ENCODE data around the gene COL15A1.
A peak's percentile ranks its signal among the peaks of the same experiment; 100 is the strongest.
"Not testable (repeated sequence)": the region's sequence is repeated elsewhere in the genome, so short reads cannot be mapped to it uniquely, and the experiment has no call there.

Gene COL15A1

DNA sequence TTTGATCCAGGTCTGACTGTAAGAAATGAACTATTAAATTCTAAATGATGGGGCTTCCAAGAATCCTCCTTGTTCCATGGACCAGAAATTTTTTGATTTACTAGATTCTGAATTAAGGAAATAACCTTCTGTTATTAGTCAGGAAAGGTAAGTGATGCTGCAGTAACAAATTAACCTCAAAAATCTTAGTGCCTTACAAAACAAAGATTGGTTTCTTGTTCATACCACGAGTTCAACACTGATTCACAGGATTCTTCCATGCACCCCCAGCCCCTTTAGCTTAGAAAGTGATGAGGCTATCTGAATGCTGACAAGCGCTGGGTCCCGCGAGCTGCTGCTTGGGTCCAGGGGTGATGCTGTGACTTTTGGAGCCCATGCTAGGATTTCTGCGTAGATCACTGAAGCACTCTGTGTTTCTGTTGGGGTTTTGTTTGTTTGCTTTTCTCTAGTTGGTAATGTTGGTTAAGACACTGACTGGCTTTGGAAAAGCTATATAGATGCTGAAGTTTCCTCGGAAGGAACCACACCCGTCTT is 52.3 kb downstream of the COL15A1 start:
- DNase-seq, result no peak

DNA sequence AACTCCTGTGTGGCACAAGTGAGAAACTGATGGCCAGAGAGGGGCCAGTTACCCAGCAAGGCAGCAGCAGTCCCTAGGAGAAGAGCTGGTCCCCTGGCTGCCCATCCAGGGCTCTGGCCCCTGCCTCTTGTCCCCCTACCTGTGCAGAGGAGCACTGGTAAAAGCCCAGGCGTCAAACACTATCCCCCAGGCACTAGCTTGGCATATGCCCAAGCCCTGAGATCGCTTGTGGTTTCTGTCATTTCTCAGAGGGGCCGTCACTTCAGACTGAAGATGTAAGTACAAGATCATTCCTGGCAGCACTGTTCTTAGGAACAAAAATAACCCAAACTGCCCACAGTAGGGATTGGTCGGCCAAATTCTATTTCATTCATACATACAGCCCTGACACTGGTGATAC is 53.9 kb downstream of the COL15A1 start:
- no peak for DNase-seq

DNA sequence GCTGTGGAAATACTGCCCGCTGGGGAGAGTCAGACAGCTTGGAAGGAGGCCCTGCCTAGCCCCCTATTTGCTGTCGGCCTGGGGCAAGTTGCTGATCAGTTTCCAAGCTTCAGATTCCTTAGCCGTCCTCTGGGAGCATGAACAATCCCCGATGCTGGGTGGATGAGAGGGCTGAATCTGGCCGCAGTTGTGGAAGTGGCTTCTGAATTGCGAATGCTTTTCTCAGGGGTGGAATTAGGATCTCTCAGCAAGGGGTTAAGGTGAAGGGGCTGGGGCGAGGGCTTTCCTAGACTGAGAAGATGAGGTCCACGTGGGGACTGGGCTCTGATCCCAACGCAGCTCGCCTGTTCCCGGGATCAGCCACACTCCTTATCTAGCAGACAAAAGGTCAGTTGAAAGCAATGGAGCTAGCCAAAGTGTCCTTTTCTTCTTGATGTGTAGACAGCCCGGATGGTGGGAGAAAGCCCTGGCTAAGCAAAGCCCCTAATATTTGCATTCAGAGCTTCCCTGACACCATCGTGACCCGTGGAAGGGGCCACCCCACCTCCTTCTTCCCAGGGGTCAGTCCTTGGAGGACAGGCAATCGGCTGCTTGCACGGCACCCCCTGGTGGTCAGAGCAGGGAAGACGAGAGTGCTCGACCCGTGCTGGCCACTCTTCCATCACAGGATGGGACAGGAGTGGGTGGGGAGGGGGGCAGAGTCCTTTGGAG is 54.9 kb downstream of the COL15A1 start:
- DNase-seq, result peak; percentile 45

DNA sequence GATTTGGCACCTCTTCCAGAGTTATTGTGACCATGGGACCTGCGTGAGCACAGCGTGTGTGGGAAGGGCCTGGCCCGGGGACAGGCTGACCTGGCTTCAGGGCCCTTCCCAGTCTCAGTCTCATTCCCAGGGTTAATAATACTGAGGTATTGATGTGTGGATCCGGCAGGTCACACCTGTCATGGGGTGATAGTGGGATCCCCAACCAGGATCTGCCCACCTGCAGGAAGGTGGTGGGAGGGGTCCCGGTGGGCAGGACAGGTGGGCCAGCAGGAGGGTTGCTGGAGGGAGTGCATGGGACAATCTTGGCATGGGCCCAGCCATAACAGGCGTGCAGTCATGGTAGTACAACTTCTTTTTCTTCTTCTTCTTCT is 55.4 kb downstream of the COL15A1 start:
- no peak for DNase-seq

DNA sequence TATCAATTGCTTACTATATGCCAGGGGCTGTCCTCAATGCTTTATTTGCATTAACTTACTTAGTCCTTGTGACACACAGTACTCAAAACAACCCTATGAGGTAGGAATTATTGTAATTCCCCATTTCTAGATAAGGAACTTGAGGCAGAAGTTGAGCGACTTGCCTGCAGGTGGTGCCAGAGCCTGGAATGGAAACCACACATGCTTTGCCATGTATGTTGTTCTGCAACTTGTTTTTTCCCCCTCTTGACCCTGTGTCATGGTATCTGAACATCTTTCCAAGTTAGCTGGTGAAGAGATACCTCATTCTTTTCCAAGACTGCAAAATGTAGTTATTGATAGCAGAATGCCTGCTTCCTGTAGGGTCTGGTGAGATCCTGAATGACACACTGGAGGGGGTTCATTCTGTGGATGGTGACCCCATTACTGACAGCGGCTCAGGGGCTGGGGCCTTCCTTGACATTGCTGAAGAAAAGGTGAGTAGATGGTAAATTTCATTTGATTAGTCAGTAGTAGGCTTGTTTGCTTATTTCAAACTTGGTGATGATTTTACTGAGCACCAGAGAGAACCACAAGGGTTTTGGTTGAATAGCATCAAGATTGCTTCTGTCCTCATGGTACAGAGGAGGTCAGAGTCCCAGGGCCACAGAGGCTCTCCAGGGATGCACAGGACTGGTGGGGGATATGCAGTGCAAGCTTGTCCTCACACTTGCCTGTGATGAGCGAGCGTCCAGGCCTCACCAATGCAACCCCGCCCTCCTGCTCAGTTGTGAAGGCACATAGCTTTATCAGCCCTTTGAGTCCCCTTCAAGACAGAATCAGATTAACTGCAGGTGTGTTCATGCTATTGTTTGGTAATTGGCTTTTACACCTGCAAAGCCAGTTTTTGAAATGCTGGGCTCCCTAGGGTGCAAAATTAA is 57.0 kb downstream of the COL15A1 start:
- DNase-seq, result peak; percentile 62

DNA sequence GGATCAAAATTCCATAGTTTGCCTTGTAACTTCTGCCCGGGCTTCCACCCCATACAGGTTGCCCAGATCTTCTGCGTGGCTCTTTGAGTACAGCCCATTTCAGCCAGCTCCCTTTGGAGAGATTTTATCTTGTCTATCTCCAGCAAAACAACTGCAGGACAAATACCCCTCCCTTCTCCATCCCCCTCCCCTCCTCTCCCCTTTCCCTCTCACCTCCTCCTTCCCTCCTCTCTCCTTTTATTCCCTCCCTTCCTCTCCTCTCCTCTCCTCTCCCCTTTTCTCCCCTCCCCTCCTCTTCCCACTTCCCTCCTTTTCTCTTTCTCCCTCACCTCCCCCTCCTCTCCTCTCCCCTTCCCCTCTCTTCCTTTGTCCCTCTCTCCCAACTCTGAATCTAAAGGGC is 58.2 kb downstream of the COL15A1 start:
- no peak for DNase-seq

DNA sequence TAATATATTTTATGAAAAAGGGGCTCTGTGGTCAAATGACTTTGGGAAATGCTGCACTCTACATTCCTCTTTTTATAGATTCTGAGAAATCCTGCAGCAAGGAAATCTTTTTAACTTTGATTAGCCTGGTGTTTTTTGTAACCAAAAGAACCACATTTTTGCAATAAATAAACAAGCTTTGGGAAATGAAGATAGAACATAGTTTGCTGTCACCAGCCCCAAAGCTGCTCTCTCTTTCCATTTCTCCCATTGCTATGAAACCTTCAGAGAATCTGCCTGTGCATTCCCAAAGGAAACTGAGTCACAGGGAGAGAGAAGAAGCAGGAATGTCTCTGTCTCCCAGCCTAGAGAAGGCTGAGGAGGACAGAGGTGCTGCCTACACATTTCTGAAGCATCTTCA is 59.0 kb downstream of the COL15A1 start:
- no peak for DNase-seq

DNA sequence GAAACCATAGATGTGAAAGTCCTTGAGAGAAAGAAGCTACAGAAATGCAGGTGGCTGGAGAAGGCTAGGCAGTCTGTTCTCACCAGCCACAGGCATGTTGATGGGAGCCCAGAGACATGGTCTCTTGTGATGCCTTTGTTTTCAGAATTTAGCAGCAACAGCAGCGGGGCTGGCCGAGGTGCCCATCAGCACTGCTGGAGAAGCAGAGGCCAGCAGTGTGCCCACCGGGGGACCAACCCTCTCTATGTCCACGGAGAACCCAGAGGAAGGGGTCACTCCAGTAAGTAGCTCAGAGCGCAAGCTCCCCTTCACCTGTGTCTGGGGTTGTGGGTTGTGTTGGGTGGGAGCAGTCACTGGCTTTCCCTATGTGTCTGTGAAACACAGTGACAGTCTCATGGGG is 59.6 kb downstream of the COL15A1 start:
- no peak for DNase-seq

DNA sequence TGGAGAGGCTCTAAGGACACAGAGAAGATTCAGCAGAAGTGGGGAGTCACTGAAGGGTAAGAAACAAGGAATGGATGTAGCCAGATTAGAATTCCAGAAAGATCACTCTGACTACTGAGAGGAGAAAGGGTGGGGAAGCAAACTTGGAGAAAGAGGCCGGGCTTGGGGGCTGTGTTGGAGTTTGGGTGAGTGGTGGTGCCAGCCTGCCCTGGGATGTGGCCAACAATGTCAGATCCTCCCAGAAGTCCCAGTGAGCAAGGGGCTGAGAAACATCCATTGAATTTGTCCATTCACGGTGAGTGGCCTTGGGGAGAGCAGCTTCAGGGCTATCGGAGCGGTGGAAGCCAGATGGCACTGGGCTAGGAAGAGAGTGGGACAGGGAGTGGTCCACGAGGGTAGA is 60.4 kb downstream of the COL15A1 start:
- no peak for DNase-seq

DNA sequence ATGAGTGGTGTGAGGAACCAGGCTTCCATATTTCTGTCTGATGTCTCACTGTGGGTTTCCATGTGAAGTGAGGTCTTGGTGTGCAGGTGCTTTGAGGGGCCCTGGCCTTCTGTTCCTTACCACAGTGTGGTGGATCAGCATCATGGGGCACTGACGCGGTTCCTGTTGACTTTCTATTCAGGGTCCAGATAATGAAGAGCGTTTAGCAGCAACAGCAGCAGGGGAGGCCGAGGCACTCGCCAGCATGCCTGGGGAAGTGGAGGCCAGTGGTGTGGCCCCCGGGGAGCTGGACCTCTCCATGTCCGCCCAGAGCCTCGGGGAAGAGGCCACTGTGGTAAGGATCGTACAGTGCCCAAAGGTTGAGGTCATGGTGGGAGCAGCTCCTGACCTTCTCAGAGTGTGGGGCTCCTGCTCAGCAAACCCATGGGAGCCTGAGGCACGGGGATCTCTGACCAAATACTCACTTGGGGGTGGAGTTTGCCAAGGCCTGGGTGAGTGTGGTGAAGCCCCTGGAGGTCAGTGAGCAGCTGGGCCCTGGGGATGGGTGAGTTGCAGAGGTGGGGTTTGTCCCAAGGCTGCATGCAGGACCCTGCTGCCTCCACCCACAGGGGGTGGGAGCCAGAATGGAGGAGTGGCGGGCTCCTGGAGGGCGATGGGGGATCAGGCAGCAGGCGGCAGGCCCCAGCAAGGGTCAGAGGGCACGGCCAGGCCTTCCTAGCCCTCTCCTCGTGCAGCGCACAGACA is 61.2 kb downstream of the COL15A1 start:
- no peak for DNase-seq

DNA sequence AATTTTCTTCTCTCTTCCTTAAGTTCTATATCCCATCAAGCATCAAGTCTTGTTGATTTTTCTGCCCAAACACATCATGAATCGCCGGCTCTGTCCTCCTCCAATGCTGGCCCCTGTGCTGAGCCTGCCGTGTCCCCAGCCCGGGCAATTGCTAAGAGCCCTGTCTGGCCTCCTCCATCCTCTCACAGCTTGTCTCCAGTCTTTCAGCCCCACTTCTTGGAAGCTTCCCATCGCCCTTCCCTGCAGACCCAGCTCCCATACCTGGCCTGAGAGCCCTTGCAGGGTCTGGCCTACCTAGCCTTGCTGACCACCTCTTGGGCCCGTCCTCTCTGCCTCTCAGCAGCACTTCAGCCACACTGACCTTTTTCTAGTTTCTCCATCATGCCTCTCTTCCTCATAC is 61.9 kb downstream of the COL15A1 start:
- DNase-seq, result no peak

DNA sequence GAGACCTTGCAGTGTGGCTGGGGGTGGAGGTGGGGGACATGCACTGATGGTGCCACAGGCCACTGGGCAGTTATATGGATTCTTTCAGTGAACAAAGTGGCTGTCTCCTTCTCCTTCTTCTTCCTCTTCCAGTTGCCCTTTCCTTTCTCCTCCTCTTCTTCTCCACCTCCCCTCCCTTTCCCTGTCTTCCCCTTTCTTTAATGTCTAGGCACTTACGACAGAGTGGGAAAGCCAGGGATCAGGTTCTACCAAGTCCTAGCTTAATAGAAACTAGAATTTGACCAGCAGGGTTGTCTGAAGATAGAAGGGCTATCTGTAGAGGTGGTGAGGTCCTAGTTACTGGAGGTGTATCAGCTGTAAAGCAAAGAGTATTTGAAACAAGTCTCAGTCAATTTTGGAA is 62.8 kb downstream of the COL15A1 start:
- DNase-seq, result no peak

DNA sequence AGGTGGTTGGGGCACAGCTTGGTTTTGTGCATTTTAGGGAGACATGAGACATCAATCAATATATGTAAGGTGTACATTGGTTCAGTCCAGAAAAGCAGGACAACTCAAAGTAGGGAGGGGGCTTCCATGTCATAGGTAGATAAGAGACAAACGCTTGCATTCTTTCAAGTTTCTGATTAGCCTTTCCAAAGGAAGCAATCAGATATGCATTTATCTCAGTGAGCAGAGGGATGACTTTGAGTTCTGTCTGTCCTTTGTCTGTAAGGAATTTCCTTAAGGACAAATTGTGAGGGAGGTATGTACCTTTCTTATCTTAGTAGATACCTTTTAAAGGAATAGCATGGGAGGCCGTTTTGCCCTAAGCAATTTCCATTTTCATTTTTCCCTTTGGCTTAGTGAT is 63.3 kb downstream of the COL15A1 start:
- DNase-seq, result no peak

DNA sequence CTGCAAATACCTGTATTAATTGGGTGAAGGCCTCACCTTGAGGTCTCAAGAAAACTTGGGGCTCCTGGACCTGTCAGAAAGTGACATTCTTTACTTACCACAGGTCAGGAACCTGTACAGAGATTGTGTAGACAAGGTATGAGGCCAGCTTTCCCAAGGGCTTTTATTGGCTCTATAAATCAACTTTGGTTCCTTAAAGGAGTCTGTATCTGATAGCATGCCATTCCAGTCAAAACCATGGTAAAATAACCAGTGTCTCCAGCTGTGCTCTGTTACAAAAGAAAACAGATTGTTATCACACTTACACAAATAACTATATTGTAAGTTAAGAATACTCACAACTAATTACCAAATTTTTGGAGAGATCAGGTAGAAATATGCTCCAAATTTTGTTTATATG is 64.5 kb downstream of the COL15A1 start:
- DNase-seq, result no peak

DNA sequence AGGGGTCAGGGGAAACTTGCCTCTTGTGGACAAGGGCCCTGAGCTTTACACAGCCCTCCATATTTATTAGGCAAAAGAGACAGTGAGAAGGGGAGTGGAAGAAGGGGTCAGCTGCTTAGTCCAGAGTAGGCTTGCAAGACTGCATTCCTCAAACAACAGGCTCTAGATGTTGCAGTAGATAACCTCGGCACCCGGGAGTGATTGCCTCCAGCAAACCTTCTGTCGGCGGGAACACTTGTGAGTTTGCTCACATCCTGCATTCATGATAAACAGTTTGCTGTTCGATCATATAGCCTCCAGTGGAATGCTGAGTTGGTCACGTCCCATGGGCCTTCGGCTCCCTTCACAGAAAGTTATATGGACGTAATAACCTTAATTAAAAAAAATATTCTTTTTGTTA is 66.7 kb downstream of the COL15A1 start:
- not testable (repeated sequence) for DNase-seq

DNA sequence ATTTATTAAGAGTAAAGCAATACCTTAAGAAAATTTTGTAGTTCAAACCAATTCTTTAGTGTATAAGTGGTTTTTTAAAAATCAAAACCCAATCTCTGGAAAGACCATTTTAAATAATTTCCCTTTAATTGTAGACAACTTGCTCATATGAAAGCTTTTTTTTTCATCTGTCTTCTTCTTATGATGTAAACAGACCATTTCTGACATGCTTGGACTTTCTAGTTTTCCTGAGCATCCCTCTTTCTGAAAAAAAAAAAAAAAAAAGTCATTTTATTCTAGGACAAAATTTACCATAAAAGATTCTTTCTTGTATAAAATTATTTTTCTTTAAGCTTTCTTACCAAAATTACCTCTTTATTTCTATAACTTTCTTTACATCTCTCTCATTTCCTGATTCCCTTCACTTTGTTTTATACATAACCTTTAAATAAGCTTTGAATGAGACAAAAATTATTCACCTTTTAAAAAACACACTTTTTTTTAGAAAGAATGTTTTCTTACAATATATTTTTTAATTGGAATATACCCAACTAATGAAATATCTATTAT is 67.5 kb downstream of the COL15A1 start:
- peak; percentile 15 for DNase-seq

DNA sequence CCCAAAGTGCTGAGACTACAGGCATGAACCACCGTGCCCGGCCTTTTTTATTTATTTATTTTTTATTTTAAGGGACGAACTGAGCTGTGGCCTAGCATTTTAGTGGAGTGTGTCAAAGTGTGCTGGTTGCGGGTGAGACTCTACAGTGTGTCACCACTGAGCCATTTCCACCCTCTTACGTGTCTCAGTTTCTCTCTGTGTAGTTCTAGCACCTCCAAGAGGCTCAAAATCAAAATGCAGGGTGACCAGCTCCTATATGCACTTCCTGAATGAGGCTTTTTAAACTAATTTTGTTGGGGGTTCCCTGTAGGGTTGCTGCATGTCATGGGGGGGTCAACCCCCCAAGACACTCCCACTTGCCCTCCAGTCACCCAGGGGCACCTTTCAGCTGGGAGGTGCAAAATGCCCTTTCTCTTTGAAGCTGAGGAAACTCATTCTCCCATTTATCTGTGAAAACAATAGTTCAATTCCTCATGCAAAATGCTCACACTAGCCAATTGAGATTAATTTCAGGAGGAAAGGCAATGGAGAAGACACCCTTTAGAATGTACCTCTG is 69.3 kb downstream of the COL15A1 start:
- no peak for DNase-seq

DNA sequence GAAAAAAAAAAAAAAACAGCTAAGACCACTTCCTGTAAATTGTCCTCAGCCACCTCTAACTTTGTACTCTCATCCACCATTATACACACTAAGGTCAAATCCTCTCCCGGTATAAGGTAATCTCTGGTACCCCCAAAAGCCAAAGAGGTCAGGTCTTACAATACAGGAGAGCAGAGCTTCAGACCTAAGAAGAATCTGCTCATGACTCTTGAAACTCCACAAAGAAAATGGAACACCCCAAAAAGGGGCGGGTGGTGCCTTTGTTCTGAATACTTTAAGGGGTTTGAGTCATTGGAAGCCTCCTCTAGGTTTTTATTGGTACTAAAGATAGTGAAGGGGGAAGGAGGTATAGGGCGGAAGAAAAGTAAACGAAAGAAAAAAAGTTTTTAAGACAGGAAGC is 69.8 kb downstream of the COL15A1 start:
- DNase-seq, result no peak

DNA sequence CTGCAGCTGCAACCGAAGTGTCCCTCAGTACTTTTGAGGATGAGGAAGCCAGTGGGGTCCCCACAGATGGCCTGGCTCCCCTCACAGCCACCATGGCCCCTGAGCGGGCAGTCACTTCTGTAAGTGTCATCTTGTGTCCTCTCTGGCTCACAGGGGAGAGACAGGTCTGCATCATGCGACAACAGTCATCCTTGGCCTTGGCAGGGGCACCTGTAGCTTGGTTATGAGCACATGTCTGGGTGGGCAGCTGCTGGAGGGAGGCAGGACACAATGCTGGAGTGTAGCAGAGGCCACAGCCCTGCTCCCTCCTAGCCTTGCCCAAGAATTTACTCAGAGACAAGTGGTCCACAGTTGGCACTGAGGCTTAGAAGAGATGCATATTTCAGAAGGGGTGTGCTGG is 71.7 kb downstream of the COL15A1 start:
- no peak for DNase-seq

DNA sequence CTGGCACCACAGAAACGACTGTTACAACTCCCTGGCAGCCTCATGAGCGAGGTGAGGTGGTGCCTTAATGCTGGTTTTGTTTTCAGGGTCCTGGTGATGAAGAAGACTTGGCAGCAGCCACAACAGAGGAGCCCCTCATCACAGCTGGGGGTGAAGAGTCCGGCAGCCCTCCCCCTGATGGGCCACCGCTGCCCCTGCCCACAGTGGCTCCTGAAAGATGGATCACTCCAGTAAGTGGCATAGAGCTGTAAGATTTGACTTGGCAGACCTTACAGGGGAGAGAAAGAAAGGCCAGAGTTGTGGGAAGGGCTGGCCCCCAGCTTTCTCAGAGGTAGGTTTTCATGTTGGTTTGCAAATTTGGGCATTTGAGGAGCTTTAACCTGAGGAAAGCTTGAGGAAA is 72.2 kb downstream of the COL15A1 start:
- no peak for DNase-seq

DNA sequence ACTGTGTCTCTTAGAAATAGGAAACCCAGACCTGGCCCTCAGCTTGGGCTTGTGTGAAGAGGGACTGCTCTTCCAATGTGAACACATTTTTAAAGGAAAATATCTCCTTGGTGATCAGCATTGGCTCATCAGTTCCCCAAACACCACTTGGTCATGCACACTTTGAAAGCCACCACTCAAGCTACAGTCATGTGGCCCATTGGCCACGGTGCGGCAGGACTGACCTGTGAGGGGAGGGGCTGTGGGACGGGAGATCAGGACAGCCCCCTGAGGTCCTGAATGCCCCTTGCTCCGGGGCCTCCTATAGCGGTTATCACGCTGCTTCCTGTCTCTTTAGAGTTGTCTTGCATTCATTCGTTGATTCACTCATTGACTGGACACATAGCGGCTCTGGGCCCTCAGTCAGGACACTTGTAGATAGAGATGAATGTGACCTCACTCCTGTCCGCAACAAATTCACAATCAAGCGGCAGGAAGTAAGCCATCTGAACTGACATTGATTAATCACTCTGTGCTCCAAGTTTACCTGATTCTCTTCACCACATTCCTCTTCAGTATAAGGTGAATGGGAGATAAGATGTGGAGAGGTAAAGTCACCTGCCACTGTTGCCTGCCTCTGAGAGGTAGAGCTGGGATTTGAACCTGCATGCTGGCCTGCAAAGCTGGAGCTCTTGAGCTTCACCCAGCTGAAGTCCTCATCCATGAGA is 73.1 kb downstream of the COL15A1 start:
- DNase-seq, result no peak

DNA sequence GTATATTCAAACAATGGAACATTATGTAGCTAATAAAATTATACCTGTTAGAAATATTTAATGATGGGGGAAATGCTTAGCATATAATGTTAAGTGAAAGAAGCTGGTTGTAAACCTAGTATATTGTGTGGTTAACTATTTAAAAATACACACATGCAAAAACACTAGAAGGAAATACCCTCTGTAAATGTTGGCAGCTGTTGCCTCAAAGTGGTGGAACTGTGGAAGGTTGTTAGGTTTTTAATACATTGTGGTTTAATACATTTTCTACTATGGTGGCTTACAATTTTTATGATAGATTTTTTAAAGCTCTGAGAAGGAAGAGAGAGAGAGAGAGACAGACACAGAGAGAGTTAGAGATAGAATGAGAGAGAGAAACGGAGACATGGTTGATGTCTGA is 74.9 kb downstream of the COL15A1 start:
- DNase-seq, result no peak

Data from HCEC 1CT (cell line).